GM18511 (cell line): ENCODE results near the gene PARP11.

ENCODE experiments used
- ATAC-seq: cut with Tn5 transposase; IDR thresholded peaks from one replicate; pipeline ENCODE4 v1.9.1; 2021; ENCODE audit warnings: mild to moderate bottlenecking, moderate library complexity; ENCODE audit not compliant: unreplicated experiment

PARP11 gene

GRCh38 chr12:3775385-3776035 lies 97.7 kb downstream of the PARP11 start:
- no peak for ATAC-seq

DNA sequence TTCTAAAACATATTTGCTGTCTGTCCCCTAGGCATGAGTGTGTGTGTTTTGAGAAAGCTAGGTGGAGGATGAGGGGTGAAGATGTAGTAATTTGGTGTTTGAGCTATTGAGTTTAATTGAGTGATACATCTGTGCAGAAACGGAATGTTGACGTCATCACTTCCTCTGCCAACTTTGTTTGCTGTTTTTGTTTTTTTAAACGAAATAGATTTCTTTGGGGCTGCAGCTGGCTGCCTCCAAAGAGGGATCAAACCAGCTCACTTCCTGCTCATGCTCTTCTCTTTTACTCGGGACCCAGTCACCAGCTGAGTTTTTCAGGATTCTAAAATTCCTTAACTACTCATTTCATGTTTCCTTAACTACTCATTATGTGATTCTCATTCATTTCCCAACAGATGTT lies 100.8 kb downstream of the PARP11 start:
- no peak for ATAC-seq

DNA sequence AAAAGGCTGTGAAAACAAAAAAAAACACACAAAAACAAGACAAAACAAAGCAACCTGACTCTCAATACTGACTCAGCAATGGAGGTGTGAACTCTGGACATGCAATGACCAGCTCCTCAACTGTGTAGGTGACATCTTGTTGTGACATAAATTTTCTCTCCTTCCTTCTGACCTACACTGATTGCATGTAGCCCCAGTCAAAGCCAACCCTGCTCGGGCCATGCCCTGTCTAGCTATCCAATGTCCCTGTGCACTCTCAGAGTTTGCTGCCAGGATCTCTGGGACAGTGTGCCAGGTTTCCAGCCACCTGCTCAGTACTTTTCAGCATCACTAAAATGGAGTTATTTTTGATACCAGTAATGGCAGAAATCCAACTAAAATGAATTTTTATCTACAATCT lies 101.3 kb downstream of the PARP11 start:
- no peak for ATAC-seq

- ATAC-seq: no peak
Observed at GRCh38 chr12:3770891-3771290, 102.3 kb downstream of the PARP11 start.

GRCh38 chr12:3768911-3769447 lies 104.2 kb downstream of the PARP11 start:
- ATAC-seq: no peak

GRCh38 chr12:3761116-3761735 lies 112.0 kb downstream of the PARP11 start:
- no peak for ATAC-seq

DNA sequence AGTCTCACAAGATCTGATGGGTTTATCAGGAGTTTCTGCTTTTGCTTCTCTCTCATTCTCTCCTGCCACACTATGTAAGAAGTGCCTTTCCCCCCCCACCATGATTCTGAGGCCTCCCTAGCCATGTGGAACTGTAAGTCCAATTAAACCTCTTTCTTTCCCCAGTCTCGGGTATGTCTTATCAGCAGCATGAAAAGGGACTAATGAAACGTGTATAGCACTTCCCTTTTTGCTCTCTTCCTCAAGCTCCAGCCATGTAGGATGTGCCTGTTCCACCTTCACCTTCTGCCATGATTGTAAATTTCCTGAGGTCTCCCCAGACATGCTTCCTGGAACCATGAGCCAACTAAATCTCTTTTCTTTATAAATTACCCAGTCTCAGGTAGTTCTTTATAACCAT lies 113.3 kb downstream of the PARP11 start:
- ATAC-seq: no peak
